ENCODE measurements around the gene MPPED2. TPM values are rescaled to one million over a fixed set of nuclear protein-coding genes. Genes with fewer than 3 reads are reported as not detected.

Gene MPPED2
- total RNA-seq, 1 experiment from 2014 or later, result 2.4 TPM

- CTCF ChIA-PET, result no interaction called here
- H3K4me1 Mint-ChIP-seq, result peaks cover 42% of the 10 kb centered on the region
- POLR2A ChIA-PET, result no interaction called here
- no peak for TF ChIP-seq EMX1 (CRISPR knock-in tag; IDR thresholded peaks at IDR 0.05)
- TF ChIP-seq ZBTB21 (CRISPR knock-in tag; IDR thresholded peaks at IDR 0.05; ENCODE audit: borderline replicate concordance), result no peak
- TF ChIP-seq, protein P1, sequence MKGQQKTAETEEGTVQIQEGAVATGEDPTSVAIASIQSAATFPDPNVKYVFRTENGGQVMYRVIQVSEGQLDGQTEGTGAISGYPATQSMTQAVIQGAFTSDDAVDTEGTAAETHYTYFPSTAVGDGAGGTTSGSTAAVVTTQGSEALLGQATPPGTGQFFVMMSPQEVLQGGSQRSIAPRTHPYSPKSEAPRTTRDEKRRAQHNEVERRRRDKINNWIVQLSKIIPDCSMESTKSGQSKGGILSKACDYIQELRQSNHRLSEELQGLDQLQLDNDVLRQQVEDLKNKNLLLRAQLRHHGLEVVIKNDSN (CRISPR knock-in tag; IDR thresholded peaks at IDR 0.05), result no peak
- no peak for TF ChIP-seq ZSCAN18 (CRISPR knock-in tag; IDR thresholded peaks at IDR 0.05)
- TF ChIP-seq SMAD4 (CRISPR knock-in tag; IDR thresholded peaks at IDR 0.05), result no peak
- TF ChIP-seq JAZF1 (CRISPR knock-in tag; IDR thresholded peaks at IDR 0.05), result no peak
- TF ChIP-seq RORB (CRISPR knock-in tag; IDR thresholded peaks at IDR 0.05), result no peak
- no peak for TF ChIP-seq ATF2 (CRISPR knock-in tag; IDR thresholded peaks at IDR 0.05; ENCODE audit: borderline replicate concordance, low read depth)
- TF ChIP-seq NR1H2 (CRISPR knock-in tag; IDR thresholded peaks at IDR 0.05), result no peak
- TF ChIP-seq ZNF396 (CRISPR knock-in tag; IDR thresholded peaks at IDR 0.05; ENCODE audit: borderline replicate concordance), result no peak
- TF ChIP-seq ZNF232 (CRISPR knock-in tag; IDR thresholded peaks at IDR 0.05), result no peak
- no peak for TF ChIP-seq JUN (CRISPR knock-in tag; IDR thresholded peaks at IDR 0.05)
- no peak for TF ChIP-seq MXD4 (CRISPR knock-in tag; IDR thresholded peaks at IDR 0.05; ENCODE audit: borderline replicate concordance)
- TF ChIP-seq ZBTB43 (CRISPR knock-in tag; IDR thresholded peaks at IDR 0.05), result no peak
- TF ChIP-seq, protein P2, sequence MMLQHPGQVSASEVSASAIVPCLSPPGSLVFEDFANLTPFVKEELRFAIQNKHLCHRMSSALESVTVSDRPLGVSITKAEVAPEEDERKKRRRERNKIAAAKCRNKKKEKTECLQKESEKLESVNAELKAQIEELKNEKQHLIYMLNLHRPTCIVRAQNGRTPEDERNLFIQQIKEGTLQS (CRISPR knock-in tag; conservative IDR thresholded peaks at IDR 0.05), result no peak
- no peak for TF ChIP-seq ARID4B (CRISPR knock-in tag; IDR thresholded peaks at IDR 0.05; ENCODE audit: borderline replicate concordance)
- no peak for TF ChIP-seq NR3C1 (CRISPR knock-in tag; conservative IDR thresholded peaks at IDR 0.05; ENCODE audit: low read depth)
- no peak for ATAC-seq
- peaks cover 3% of the 10 kb centered on the region for H3K27me3 Mint-ChIP-seq (ENCODE audit: low read depth)
- no peak overlapping the region for H3K27ac Mint-ChIP-seq
- no peak overlapping the region for H3K4me3 Mint-ChIP-seq
- no peak for DNase-seq (ENCODE audit: low spot score)
- H3K36me3 Mint-ChIP-seq, result no peaks in the 10 kb centered on the region
- H3K9me3 Mint-ChIP-seq, result no peaks in the 10 kb centered on the region
Observed at GRCh38 chr11:30424844-30425243, 161.3 kb downstream of the MPPED2 start.

DNA sequence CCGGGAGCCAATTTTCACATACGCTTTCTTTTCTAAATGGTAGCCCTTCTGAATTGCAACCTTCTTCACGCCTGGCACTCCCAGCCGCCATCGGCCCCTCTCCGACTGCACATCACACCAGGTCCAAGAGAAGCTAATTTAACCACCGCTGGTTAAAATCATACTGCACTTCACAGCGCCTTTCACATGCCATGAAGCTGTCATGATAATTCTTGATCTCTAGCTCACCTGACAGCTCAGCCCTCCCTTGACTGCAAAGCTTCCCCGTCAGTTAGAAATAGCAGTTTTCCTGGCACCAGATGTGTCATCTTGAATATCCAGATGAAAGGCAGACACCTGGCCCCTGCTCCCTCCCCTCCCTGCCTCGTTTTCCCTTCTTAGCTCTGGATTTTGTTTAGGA is 161.8 kb downstream of the MPPED2 start:
- no peak overlapping the region for H3K4me3 Mint-ChIP-seq
- peaks cover 37% of the 10 kb centered on the region for H3K4me1 Mint-ChIP-seq
- H3K9me3 Mint-ChIP-seq, result no peaks in the 10 kb centered on the region
- POLR2A ChIA-PET, result no interaction called here
- DNase-seq (ENCODE audit: low spot score) (no peak), ATAC-seq (no peak)
- H3K27ac Mint-ChIP-seq, result no peak overlapping the region
- no peaks in the 10 kb centered on the region for H3K36me3 Mint-ChIP-seq
- peaks cover 6% of the 10 kb centered on the region for H3K27me3 Mint-ChIP-seq (ENCODE audit: low read depth)
- CTCF ChIA-PET, result no interaction called here
- TF ChIP-seq ZNF532 (CRISPR knock-in tag; IDR thresholded peaks at IDR 0.05; ENCODE audit: borderline replicate concordance), result no peak
- TF ChIP-seq, protein P3, sequence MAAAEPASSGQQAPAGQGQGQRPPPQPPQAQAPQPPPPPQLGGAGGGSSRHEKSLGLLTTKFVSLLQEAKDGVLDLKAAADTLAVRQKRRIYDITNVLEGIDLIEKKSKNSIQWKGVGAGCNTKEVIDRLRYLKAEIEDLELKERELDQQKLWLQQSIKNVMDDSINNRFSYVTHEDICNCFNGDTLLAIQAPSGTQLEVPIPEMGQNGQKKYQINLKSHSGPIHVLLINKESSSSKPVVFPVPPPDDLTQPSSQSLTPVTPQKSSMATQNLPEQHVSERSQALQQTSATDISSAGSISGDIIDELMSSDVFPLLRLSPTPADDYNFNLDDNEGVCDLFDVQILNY (CRISPR knock-in tag; IDR thresholded peaks at IDR 0.05), result no peak
- TF ChIP-seq ZNF423 (CRISPR knock-in tag; IDR thresholded peaks at IDR 0.05), result no peak
- TF ChIP-seq, protein P4, sequence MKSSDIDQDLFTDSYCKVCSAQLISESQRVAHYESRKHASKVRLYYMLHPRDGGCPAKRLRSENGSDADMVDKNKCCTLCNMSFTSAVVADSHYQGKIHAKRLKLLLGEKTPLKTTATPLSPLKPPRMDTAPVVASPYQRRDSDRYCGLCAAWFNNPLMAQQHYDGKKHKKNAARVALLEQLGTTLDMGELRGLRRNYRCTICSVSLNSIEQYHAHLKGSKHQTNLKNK (CRISPR knock-in tag; IDR thresholded peaks at IDR 0.05), result no peak
